HG03457 (cell line): ENCODE results near the gene SYNGR1.
"Not testable (repeated sequence)": the region's sequence is repeated elsewhere in the genome, so short reads cannot be mapped to it uniquely, and the experiment has no call there.

Experiments
- ATAC-seq: cut with Tn5 transposase; IDR thresholded peaks from one replicate; pipeline ENCODE4 v1.9.1; 2021; ENCODE audit warnings: moderate number of reproducible peaks; ENCODE audit not compliant: unreplicated experiment

The SYNGR1 gene

DNA sequence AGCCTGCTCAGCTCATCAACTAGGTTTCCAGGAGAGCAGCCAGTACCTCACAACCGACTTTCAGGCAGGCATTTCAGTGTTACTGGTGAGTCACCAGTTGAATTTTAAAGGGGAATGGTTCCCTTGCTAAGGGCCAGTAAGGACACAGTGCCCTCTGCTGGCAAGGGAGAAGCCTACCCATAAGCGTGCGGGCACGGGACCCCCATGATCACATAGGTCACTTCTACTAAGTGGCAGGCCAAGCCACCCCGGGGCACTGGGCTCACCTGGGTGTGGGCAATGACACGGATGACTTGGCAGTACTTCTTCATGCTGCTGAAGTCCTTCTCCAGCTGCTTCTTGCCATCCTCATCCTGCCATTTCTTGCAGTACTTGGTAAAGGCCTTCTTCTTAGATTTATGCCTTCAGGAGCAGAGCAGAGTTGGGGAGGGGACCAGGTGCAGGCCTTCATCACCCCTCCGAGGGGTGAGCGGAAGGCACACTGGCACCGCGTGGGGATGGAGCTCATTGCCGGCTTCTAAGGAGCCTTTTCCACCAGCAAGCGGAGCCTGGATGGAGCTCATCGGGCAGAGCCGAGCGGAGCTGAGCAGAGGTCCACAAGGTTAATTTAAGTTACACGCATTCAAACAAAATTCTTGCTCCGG lies 33.2 kb upstream of the SYNGR1 start:
- no peak for ATAC-seq

DNA sequence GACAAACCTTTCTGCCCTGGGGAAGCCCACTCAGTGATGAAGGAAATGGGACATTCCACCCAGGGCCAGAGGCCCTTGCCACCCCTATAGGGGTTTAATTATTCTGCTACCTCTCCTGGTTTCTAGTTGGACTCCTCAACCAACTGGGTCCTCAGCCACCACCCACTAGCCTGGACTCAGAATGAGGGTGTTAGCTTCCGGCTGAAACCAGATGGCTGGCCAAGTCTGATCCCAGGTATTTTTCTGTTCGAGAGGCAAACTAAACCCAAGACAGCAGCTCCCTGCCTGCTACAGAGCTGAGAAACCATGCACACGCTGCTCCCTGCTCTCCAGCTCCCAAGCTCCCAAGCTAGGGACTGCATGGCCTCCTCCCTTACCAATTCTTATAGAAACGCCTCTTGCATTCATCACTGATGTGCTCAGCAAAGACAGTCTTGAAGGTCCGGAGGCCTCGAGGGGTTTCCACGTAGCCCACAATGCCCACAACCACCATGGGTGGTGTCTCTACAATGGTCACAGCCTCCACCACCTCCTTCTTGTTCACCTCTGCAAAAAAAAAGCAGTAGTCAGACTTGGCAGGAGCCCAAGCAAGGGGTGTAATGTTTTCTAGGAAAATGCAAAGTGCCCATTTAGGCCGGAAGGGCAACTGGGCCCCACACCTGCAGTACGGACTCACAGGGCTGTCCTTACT lies 32.6 kb upstream of the SYNGR1 start:
- ATAC-seq: no peak

DNA sequence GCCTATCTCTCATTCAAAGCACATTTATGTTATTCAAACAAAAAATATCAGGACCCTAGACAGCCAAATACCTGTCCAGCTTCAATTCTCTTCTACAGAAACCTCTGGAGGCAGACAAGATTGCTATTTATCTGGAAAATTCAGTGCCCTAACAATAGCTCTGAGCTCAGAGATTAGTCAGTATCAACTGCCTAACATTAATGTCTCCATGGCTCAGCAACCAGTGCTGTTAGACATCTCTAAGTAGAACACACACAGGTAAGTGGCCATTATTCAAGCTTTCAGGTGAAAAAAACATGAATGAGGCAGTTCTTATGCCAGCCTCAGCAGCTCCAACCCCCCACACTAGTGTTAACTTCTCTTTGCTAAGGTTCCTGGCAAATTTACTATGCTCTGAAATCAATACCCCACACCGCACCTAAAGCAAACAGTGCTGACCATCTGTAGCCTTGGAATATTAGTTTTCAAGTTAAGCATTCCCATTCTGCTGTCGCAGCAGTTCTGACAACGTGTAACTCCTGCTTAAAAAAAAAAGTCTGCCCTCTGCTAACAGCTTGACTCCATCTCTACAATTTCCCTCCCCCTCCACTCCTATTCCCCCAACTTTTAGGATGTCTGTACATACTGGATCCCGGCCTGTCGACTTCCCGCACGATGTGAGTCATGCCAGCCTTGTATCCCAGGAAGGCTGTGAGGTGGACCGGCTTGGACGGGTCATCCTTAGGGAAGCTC lies 31.9 kb upstream of the SYNGR1 start:
- no peak for ATAC-seq

DNA sequence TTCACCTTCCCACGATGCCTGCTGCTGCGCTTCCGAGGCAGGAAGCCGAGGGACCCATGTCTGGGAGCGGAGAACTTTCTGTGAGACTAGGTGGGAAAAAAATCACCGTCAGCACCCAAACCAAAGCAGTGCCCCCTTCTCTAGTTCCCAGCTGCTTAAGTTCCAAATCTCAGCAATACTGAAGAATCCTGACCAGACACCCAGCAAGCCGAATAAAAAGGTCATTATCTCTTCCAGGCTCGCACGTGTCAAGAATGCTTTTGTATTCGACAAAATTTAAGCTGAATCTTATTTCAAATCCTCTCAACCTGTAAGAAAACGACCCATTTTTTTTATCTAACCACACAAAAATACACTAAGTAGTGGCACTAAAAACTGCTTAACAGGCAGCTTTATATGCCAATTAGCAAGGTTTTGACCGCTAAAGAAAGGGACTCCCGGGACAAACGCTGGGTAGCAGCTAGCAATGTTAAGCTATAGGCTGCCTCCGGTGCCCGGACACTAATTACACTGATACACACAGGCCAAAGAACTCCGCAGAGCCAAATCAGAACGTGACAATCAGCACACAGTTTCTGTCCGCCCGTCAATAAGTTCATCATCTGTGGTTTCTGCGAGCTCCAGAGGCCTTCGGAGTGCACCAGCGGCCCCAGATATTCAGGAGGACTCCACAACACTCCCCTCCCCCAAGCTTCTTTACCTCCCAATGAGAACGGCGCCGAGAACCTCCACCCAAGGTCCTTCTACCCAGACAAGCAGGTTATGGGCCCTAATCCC lies 31.1 kb upstream of the SYNGR1 start:
- no peak for ATAC-seq

DNA sequence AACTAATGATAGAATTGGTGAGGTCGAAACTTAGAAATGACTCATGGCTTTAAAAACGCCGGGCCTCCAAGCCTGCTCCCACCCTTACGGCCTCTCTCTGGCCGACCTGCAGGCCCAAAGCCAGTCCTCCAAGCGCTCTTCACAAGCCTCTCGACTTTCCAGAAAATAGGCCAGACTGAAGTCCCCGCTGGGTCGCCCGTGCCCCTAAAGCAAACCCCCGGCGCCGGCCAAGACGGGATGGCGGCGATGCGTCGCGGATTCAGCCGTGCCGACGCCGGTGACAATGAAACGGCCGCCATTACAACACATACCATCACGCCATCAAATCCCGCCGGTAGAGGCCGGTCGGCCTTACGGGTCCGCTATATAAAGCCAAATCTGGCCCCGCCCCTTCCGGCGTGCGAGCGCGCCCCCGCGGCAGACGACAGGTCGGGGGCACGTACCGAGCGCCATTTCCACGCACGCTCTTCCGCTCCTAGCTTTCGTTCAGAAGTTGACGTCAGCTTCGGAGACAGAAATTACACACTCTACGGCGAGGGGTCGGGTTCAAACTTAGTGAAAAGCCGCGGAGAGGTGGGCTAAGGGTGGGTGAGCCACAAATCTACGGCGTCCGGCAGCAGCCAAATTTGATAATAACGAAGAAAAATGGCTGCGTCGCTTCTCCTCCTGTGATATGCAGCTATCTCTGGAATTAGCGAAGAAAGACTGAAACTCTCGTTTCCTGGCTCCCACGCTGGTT lies 30.3 kb upstream of the SYNGR1 start, which contains the start of gene RPL3:
Gene RPL3, minus strand, starts transcription at position 340 of the 739 bp plus-strand sequence. Its CDS starts 26 bp downstream, at position 314.
- ATAC-seq: peak; percentile 64

DNA sequence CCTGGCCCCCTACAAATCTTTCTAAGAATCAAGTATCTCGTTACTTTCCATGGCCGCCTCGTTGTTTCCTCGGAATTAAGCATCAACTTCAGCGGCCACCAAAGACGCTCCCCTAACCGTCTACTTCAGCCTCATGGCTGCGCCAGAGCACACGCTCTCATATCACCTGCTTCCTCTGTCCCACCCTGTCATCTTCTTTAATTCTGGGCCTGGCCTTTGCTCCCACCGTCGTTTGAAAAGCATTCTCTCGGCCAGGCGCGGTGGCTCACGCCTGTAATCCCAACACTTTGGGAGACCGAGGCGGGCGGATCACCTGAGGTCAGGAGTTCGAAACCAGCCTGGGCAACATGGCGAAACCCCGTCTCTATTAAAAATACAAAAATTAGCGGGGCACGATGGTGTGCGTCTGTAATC lies 29.2 kb upstream of the SYNGR1 start:
- ATAC-seq: not testable (repeated sequence)

DNA sequence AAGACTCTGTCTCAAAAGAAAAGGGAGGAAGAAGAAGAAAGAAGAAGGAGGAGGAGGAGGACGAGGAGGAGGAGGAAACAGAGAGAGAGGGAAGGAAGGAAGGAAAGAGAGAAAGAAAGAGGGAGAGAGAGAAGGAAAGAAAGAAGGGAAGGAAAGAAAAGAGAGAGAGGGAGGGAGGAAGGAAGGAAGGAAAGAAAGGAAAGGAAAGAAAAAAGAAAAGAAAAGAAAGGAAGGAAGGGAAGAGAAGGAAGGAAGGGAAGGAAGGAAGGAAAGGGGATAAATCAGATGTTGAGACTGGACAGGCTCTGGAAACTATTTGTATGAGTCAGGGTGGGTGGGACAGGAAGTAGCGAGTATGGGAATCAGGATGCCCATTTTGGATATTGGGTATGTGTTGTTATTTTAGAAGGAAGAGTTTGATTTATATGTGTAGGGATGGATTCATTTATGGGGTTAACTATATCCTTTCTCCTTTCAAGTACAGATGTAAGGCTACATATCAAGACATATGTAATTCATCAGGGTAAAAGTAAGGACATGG lies 24.3 kb upstream of the SYNGR1 start:
- ATAC-seq: no peak

DNA sequence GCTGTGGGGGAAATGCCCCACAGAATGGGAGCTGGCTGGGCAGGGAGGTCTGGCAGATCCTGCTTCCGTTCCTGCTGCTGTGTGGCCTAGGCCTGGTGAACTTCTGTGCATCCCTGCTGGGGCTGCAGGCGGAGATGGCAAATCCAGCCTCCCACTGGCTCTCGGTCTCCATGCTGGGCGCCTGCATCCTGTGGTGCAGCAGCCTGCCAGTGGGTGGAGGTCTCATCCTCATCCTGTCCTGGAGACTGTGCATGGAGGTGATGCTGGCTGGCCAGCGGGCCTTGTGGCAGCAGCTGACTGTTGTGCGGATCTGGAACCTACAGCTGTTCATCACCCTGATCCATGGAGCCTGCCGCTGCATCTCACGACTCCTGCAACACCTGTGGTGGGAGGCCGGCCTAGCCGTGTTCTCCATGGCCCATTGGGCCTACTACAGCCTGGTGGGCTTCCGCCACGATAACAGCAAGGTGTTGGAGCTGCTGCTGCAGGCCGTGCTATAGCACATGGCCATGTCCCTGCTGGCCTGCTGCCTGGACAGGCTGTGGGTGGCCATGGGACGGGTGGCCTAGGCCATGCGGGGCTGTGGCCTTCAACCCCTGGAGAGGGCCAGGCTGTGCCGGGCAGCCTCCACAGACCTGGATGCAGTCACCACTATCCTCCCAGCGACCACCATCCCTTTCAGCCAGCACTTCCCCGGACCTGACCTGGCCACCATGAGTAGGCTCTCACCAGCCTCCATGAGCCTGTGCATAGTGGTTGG lies 21.6 kb upstream of the SYNGR1 start:
- no peak for ATAC-seq

DNA sequence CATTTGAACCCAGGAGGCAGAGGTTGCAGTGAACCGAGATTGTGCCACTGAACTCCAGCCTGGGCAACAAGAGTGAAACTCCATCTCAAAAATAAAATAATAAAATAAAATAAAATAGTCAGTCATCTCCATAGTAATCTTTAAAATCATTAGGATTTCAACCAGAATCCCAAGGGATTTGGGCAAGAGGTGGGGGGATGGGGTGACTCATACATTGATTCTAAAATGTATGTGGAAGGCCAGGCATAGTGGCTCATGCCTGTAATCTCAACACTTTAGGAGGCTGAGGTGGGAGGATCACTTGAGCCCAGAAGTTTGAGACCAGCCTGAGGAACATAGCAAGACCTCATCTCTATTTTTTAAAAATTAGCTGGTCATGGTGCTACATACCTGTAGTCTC lies 19.2 kb upstream of the SYNGR1 start:
- ATAC-seq: not testable (repeated sequence)

DNA sequence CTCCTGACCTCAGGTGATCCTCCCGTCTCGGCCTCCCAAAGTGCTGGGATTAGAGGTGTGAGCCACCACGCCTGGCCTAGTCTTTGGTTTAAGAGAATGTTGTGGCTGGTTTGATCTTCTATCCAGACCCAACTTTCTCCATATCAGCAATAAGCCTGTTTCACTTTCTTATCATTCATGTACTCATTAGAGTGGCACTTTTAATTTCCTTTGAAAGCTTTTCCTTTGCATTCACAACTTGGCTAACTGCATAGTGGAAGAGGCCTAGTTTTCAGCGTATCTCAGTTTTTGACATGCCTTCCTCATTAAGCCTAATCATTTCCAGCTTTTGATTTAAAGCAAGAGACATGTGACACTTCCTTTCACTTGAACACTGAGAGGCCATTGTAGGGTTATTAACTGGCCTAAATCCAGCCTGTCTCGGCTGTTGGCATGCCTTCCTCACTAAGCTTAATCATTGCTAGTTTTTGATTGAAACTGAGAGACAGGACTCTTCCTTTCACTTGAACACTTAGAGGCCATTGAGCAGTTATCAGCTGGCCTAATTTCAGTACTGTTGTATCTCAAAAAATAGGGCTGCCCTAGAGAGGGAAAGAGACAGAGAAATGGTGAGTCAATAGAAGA lies 17.2 kb upstream of the SYNGR1 start:
- no peak for ATAC-seq

DNA sequence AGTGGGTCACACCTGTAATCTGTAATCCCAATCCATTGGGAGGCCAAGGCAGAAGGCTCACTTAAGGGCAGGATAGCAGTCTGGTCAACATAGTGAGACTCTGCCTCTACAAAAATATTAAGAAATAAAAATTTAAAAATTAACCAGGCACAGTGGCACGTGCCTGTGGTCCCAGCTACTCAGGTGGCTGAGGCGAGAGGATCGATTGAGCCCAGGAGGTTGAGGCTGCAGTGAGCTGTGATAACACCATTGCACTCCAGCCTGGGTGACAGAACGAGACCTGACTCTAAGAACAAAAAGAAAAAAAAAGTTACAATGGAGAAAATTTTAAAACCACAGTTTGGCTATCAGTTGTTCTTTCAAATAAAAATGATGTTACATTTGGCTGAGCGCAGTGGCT lies 13.4 kb upstream of the SYNGR1 start:
- no peak for ATAC-seq

DNA sequence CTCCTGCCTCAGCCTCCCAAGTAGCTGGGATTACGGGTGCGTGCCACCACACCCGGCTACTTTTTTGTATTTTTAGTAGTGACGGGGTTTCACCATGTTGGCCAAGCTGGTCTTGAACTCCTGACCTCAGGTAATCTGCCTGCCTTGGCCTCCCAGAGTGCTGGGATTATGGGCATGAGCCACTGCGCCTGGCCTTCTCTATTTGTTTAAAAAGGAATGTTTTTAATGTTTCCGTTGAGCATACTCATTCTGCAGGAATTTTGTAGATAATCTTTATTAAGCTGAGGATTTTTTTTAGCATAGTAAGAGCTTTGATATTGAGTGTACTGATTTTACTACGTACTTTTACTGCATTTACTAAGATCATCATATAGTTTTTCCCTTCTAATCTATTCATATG lies 10.0 kb upstream of the SYNGR1 start:
- ATAC-seq: not testable (repeated sequence)

DNA sequence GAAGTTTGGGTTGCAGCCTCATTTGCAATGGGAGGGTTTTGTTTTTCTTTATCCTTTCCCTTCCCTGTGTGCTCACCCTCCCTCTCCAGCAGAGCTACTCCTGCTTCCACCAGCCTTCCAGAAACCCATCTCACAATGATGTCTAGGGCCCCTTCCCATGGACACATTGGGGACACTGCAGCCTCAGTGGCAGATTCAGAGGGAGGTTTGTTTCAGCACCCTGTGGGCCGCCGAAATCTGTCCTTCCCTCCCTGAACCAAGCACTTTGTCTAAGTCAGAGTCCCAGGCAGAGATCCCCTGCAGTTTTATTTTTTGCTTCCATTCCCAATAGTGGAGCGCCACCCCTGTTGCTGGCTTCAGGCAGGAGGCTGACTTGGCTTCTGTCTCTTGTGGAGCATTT lies 8.6 kb upstream of the SYNGR1 start:
- ATAC-seq: no peak

DNA sequence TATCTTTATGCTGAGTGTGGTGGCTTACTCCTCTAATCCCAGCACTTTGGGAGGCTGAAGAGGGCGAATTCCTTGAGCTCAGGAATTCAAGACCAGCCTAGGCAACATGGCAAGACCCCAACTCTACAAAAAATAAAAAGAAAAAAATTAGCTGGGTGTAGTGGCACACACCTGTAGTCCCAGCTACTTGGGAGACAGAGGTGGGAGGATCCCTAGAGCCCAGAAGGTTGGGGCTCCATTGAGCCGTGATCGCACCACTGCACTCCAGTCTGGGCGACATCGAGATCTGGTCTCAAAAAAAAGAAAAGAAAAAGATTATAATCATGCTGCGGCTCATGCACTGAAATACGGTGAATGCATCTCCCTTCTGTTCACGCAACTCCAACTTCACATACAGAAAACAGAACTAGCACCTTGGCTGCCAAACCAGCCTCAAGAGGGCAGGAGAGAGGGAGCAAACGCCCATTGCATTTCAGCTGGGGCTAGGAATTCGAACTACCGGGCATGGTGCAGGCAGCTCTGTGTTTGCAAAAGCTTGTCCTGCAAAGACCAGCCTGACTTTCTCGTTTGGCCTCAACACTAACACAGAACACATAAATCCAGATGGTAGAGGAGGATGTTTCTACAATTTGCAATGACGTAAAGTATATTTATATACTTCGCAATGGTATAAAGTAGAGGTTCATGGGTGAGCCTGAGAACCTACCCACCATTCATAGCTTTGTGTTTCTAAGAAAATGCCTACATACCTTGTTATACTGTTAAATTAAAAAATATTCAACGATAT lies 6.3 kb upstream of the SYNGR1 start:
- ATAC-seq: no peak

DNA sequence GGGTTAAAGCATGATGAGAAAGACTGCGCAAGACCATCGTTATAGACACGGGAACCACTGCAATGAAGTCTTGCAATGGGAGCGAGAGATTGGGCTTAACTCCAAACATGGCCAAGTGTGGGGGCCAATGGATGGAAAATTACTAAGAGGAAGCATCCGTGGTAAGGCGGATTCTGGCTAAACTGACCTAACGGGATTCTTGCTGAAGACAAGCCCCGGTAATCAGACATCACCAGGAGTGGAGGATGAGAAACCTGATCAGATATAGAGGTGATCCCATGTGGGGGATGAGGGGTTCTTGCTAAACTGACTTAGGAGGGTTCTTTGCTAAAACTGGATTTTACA lies 5.8 kb upstream of the SYNGR1 start:
- no peak for ATAC-seq

DNA sequence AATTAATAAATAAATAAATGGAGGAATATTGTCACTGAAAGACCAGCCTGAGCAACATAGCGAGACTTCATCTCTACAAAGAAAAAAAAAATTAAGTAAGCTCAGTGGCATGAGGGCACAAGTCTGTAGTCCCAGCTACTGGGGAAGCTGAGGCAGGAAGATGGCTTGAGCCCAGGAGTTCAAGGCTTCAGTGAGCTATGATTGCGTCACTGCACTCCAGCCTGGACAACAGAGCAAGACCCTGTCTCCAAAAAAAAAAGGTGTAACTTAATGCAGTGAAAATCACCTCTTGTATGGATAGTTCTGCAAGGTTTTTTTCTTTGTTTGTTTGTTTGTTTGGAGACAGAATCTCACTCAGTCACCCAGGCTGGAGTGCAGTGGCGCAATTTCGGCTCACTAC lies 4.6 kb upstream of the SYNGR1 start:
- no peak for ATAC-seq

DNA sequence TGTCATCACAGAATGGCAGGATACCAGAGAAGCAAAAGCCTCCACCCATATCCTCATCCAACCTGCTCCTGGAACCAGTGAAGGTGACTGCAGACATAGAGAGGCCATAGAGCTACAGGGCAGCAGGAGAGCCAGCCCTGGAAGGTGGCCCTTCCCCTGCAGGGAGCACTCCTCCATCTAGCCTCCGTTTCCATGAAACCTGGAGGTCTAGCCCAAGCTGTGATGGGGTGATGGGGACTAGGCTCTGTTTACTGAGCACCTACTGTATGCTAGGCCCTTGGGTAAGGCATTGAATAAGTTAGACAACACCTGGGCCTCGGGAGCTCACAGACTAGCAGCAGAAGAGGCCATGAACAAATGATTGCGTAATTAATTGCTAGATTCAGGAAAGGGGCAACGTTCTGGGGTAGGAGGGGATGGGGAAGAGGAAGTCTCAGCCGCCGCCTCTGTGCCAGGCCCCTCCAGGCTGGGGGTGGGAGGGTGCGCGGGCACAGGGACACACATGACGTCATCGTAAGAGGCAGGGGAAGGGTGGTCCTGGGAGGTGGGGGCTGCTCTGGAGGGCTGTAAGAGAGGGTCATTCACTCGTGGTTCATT lies 784 bp upstream of the SYNGR1 start:
- ATAC-seq: no peak

DNA sequence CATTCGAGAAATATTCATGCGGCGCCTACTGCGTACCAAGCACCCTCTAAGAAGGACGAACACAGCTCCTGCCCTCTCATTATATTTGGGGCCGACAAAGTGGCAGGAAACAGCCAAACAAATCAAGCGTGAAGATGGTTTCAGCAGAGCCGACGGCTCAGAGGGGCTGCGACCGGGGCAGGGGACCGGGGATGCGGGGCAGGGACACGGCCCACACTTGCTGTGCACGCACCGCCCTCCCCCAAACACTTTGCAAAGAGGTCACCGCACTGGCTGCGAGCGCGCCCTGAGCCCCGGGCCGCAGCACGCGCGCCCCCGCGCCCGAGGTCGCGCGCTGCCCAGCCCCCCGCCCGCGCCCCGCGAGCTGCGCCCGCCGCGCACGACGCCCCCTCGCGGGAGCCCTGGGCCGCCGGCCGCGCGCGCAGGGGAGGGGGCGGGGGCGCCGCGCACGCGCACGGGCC lies 255 bp upstream of the SYNGR1 start:
- ATAC-seq: no peak
